HFFc6 (cell line): ENCODE data around the gene NES. TPM values are rescaled to one million over a fixed set of nuclear protein-coding genes. Genes with fewer than 3 reads are reported as not detected.

ENCODE experiments used
- DNase-seq: peaks from one replicate; pipeline ENCODE4 v3.0.0-alpha.2; 2018
- H3K27ac Mint-ChIP-seq: 2 replicates; pipeline ENCODE4 v1.8.0; 2020; ENCODE audit warnings: mild to moderate bottlenecking, mixed read lengths
- H3K27me3 Mint-ChIP-seq: 2 replicates; pipeline ENCODE4 v1.8.0; 2021; ENCODE audit warnings: mild to moderate bottlenecking, moderate library complexity, mixed read lengths; ENCODE audit not compliant: insufficient read depth
- H3K36me3 Mint-ChIP-seq: 2 replicates; pipeline ENCODE4 v1.8.0; 2021; ENCODE audit warnings: low read depth, mixed read lengths
- H3K4me1 Mint-ChIP-seq: 2 replicates; pipeline ENCODE4 v1.8.0; 2020; ENCODE audit warnings: low read depth, mixed read lengths
- H3K4me3 Mint-ChIP-seq: 2 replicates; pipeline ENCODE4 v1.8.0; 2020; ENCODE audit warnings: mild to moderate bottlenecking, moderate library complexity, mixed read lengths
- H3K9me3 Mint-ChIP-seq: 2 replicates; pipeline ENCODE4 v1.8.0; 2020; ENCODE audit warnings: mild to moderate bottlenecking, mixed read lengths
- total RNA-seq, 6 experiments: library from RNA; stranded (reverse); fragmentation: NEBNext Ultra II Directional; extraction: Animal tissue kit (Norgen Biotek cat#: 25700); gene quantifications; 2 replicates in 1 of 6; 3 replicates in 5 of 6; pipeline ENCODE4 v1.2.3, GENCODE V29; 2021
- TF ChIP-seq, protein P1 (sequence below): fragments of 200-600 bp; sonication (generic); IDR thresholded peaks from 2 replicates; pipeline ENCODE4 v1.5.0; 2021; ENCODE audit warnings: antibody characterized with exemption, mild to moderate bottlenecking

The NES gene
- total RNA-seq, 6 experiments from 2014 or later = 106 to 126 (median 116) TPM

DNA sequence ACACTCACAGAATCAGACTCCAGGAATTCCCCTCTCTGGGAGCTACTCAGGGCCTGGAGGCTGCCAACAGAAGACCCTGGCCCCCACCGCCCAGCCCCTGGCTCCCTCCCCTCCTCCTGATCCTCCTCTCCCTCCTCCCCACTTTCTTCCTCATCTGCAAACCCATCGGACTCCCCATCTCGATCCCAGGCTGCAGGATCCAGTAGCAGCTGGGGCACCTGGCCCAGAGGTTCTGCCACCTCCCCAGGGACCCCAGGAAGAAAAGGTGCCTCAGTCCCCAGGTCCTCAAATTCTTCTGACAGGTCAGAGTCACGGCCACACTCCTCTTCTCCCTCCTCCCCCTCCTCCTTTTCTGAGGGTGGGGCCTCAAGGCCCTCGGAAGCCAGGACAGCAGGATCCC lies 7.4 kb downstream of the NES start:
- Mint-ChIP-seq H3K4me3 (no peak overlapping the region), H3K4me1 (peaks cover 63% of the 10 kb centered on the region), H3K27me3 (peaks cover 1% of the 10 kb centered on the region), H3K36me3 (peaks cover 19% of the 10 kb centered on the region), H3K9me3 (no peaks in the 10 kb centered on the region), H3K27ac (no peak overlapping the region)
- DNase-seq = no peak
- TF ChIP-seq, protein P1, sequence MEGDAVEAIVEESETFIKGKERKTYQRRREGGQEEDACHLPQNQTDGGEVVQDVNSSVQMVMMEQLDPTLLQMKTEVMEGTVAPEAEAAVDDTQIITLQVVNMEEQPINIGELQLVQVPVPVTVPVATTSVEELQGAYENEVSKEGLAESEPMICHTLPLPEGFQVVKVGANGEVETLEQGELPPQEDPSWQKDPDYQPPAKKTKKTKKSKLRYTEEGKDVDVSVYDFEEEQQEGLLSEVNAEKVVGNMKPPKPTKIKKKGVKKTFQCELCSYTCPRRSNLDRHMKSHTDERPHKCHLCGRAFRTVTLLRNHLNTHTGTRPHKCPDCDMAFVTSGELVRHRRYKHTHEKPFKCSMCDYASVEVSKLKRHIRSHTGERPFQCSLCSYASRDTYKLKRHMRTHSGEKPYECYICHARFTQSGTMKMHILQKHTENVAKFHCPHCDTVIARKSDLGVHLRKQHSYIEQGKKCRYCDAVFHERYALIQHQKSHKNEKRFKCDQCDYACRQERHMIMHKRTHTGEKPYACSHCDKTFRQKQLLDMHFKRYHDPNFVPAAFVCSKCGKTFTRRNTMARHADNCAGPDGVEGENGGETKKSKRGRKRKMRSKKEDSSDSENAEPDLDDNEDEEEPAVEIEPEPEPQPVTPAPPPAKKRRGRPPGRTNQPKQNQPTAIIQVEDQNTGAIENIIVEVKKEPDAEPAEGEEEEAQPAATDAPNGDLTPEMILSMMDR = no peak

GRCh38 chr1:156668801-156669637 lies 8.2 kb downstream of the NES start:
- Mint-ChIP-seq H3K27ac (no peak overlapping the region), H3K4me3 (no peak overlapping the region), H3K27me3 (peaks cover 1% of the 10 kb centered on the region), H3K36me3 (peaks cover 19% of the 10 kb centered on the region), H3K4me1 (peaks cover 63% of the 10 kb centered on the region), H3K9me3 (no peaks in the 10 kb centered on the region)
- no peak for DNase-seq
- TF ChIP-seq, protein P1 = no peak

DNA sequence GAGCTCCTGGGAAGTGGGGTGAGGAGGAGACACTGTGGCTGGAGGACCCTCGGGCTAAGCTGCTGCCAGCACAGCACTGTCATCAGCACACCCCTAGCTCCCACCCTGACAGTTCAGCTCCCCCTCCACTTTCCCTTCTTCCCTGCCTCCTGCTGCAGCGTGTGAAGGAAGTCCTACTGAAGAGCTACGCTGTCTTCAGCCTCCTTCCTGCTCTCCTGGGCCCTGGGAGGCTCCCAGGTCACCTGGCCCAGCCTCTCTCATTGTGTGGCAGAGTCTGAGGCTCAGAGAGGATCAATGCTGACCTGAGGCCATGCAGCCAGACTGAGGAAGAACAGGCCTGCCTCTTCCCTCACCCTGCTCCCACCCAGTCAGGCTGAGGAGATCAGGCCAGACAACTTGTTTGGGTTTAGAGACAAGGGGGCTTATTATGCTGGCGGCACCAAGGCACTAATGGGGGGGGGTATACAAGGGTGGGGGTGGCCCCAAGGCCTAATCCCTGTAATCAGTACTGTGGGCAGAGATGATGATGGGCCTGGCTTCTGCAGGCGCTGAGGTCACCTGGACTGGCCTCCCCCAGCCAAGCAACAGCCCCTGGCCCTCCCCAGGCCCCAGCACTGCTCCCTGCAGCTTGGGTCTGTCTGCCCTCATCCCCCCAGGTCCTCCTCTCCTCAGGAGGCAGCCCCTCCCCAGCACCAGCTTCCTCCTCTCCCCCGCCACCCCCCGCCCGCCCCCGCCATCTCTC lies 9.1 kb downstream of the NES start:
- peaks cover 1% of the 10 kb centered on the region for H3K27me3 Mint-ChIP-seq
- no peak for DNase-seq
- no peaks in the 10 kb centered on the region for H3K9me3 Mint-ChIP-seq
- peaks cover 13% of the 10 kb centered on the region for H3K36me3 Mint-ChIP-seq
- TF ChIP-seq, protein P1 = no peak
- H3K27ac Mint-ChIP-seq = peak overlapping the region; percentile 80
- H3K4me1 Mint-ChIP-seq = peaks cover 63% of the 10 kb centered on the region
- no peak overlapping the region for H3K4me3 Mint-ChIP-seq

DNA sequence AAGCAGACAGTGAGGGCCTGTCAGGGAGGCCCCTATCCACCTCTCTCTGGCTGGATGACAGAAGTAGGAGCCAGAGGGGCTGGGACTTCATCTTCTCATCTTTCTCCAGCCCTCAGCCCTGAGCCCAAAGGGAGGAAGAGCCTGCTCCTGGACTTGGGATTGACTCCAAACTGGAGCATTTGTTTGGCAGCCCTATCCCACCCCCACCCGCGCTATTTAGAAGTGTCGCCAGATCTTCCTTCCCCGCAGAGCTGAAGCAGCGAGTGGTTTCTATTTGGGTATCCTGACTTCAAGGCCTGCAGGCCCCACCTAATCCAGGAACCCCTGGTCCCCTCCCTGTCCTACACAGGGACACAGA lies 9.6 kb downstream of the NES start:
- peaks cover 11% of the 10 kb centered on the region for H3K36me3 Mint-ChIP-seq
- H3K4me1 Mint-ChIP-seq = peaks cover 67% of the 10 kb centered on the region
- TF ChIP-seq, protein P1 = no peak
- H3K27me3 Mint-ChIP-seq = peaks cover 1% of the 10 kb centered on the region
- peak overlapping the region; percentile 80 for H3K27ac Mint-ChIP-seq
- H3K9me3 Mint-ChIP-seq = no peaks in the 10 kb centered on the region
- no peak for DNase-seq
- H3K4me3 Mint-ChIP-seq = no peak overlapping the region

DNA sequence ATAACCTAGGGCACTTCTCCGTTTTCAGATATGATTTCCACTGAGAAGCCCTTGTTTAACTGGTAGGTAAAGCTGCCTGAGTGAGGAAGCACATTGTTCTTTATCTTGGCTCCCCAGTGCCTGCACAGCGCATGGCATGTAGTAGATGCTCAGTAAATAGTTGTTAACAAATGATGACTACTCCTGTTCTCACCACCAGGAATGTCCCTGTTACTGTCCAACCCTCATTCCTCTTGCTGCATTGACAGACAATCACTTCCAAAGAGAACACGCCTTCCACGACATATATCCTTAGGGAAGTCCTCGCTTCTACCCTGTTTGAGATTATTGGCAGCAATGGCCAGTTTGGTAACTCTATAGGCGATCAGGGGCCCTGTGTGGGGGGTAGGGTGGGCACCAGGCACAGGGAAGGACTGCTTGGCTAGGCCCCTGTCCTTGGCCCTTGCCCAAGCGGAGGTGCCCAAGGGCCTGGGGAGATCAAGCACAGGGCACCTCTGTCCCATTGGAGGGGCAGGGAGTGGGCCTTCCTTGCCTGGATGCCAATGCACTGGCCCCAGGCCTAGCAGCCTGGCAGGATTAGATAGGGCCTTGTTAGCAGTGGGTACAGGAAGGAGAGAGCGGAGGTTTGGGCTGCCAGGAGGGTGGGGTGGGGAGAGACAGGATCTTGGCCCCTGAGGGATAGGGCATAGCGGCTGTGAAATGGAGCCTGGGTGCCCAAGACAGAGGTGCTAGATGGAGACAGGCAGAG lies 10.2 kb downstream of the NES start:
- Mint-ChIP-seq H3K4me3 (no peak overlapping the region), H3K36me3 (peaks cover 11% of the 10 kb centered on the region), H3K27ac (peak overlapping the region; percentile 80), H3K9me3 (no peaks in the 10 kb centered on the region), H3K4me1 (peaks cover 73% of the 10 kb centered on the region), H3K27me3 (peaks cover 1% of the 10 kb centered on the region)
- peak; percentile 36 for DNase-seq
- TF ChIP-seq, protein P1 = no peak
